Measurements from ENCODE around the gene SUCO. TPM values are rescaled to one million over a fixed set of nuclear protein-coding genes. Genes with fewer than 3 reads are reported as not detected.
"Not testable (repeated sequence)": the region's sequence is repeated elsewhere in the genome, so short reads cannot be mapped to it uniquely, and the experiment has no call there.

The SUCO gene
- total RNA-seq, 3 donors from 2014 or later = 24.6 to 29.0 (median 24.6) TPM

DNA sequence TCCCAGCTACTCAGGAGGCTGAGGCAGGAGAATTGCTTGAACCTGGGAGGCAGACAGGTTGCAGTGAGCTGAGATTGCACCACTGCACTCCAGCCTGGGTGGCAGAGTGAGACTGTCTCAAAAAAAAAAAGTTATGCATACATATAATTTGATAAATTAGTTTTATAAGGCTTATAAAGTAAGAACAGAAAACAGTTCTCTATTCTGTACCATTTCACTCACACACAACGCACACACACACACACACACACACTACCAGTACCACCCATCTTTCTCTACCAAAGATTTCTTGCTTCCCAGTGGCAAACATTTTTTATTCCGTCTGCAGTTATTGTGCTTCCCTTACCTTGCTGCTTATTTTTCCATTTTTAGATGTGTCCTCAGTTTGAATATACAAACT, 79.5 kb downstream of the SUCO start:
- Histone ChIP-seq H3K9me3 (peaks cover 4% of the 10 kb centered on the region), H3K4me3 (no peak overlapping the region), H3K4me1 (ENCODE audit: low read depth) (no peaks in the 10 kb centered on the region), H3K36me3 (ENCODE audit: low read depth) (no peaks in the 10 kb centered on the region)
- intact Hi-C loops (cut with DNase I, micrococcal nuclease) = no loop called here
- TF ChIP-seq, protein P1, sequence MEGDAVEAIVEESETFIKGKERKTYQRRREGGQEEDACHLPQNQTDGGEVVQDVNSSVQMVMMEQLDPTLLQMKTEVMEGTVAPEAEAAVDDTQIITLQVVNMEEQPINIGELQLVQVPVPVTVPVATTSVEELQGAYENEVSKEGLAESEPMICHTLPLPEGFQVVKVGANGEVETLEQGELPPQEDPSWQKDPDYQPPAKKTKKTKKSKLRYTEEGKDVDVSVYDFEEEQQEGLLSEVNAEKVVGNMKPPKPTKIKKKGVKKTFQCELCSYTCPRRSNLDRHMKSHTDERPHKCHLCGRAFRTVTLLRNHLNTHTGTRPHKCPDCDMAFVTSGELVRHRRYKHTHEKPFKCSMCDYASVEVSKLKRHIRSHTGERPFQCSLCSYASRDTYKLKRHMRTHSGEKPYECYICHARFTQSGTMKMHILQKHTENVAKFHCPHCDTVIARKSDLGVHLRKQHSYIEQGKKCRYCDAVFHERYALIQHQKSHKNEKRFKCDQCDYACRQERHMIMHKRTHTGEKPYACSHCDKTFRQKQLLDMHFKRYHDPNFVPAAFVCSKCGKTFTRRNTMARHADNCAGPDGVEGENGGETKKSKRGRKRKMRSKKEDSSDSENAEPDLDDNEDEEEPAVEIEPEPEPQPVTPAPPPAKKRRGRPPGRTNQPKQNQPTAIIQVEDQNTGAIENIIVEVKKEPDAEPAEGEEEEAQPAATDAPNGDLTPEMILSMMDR (IDR thresholded peaks at IDR 0.05) = no peak
- DNase-seq (no peak), ATAC-seq (no peak)

DNA sequence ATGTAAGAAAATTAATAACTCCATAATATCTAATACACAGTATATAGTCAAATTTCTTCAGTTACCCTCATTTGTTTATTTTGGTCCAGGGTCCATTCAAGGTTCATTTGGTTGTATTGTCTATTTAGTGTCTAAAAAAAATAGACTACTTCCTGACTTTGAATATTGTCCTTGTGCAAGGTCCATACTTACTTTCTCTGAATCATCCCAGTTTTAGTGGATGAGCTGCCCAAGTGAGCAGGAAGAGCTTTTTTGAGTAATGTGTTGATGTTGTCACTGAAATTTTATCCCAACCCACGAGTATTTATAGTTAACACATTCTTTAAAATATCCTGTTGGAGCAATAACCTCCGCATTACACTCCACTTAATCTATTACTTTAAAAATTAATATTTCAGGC, 80.3 kb downstream of the SUCO start:
- TF ChIP-seq, protein P1 (IDR thresholded peaks at IDR 0.05) = no peak
- H3K9me3 ChIP-seq = peaks cover 4% of the 10 kb centered on the region
- H3K36me3 ChIP-seq (ENCODE audit: low read depth) = no peaks in the 10 kb centered on the region
- ATAC-seq (no peak), DNase-seq (no peak)
- H3K4me3 ChIP-seq = no peak overlapping the region
- H3K4me1 ChIP-seq (ENCODE audit: low read depth) = no peaks in the 10 kb centered on the region
- intact Hi-C loops (cut with DNase I, micrococcal nuclease) = no loop called here

DNA sequence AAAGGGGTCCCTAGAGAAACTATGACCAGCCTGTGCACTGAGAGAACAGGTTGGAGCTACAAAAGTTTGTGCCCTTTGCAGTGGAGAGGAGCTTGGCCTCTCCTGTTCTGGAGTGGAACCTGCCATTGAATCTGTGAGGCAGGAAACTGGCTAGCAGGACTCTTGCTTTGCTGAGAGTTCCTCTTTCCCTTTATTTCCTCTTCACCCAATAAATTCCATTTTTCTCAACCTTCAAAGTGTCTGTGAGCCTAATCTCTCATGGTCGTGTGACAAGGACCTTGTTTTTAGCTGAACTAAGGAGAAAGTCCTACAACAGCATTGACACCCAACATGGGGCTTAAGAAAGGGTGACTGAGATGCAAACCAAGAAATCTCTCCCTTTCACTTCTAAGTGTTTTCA, 83.2 kb downstream of the SUCO start:
- H3K9me3 ChIP-seq = peaks cover 20% of the 10 kb centered on the region
- TF ChIP-seq, protein P1 (IDR thresholded peaks at IDR 0.05) = no peak
- ATAC-seq (no peak), DNase-seq (no peak)
- H3K4me3 ChIP-seq = no peak overlapping the region
- intact Hi-C loops (cut with DNase I, micrococcal nuclease) = no loop called here
- no peaks in the 10 kb centered on the region for H3K4me1 ChIP-seq (ENCODE audit: low read depth)
- no peaks in the 10 kb centered on the region for H3K36me3 ChIP-seq (ENCODE audit: low read depth)

DNA sequence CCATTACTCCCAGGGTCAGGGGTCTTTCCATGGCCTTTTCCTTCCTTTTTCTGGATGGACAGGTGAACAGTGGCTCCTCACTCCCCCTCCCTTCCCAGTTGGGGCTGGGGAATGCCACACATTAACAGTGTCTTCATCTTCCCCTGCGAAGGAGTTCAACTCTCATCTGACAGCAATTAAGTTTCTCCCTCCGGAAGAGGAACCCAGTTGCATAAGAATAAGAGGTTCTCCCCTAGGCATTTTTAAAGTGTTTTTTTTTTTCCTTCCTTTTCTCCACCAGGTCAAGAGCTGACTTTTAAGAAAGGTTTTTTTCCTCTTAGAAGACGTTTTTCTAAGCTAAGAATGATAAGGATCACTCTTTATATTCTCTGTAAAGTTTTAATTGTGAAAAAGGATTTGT, 83.7 kb downstream of the SUCO start:
- TF ChIP-seq, protein P1 (IDR thresholded peaks at IDR 0.05) = no peak
- intact Hi-C loops (cut with DNase I, micrococcal nuclease) = no loop called here
- DNase-seq (no peak), ATAC-seq (no peak)
- Histone ChIP-seq H3K4me1 (ENCODE audit: low read depth) (no peaks in the 10 kb centered on the region), H3K9me3 (peaks cover 20% of the 10 kb centered on the region), H3K4me3 (no peak overlapping the region), H3K36me3 (ENCODE audit: low read depth) (no peaks in the 10 kb centered on the region)

DNA sequence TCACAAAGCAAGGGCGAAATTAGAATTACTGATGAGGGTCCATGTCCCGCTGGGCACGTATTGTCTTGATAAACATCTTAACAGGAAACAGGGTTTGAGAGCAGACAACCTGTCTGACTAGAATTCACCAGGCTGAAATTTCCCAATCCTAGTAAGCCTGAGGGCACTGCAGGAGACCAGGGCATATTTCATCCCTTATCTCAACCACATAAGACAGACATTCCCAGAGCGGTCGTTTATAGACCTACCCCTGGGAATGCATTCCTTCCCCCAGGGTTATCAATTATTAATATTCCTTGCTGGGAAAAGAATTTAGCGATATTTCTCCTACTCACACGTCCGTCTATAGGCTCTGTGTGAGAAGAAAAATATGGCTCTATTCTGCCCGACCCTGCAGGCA, 87.7 kb downstream of the SUCO start:
- DNase-seq; H3K4me1 ChIP-seq (ENCODE audit: low read depth); intact Hi-C loops (cut with DNase I, micrococcal nuclease); ATAC-seq; H3K36me3 ChIP-seq (ENCODE audit: low read depth); H3K4me3 ChIP-seq: not testable (repeated sequence)
- H3K9me3 ChIP-seq = peaks cover 20% of the 10 kb centered on the region

DNA sequence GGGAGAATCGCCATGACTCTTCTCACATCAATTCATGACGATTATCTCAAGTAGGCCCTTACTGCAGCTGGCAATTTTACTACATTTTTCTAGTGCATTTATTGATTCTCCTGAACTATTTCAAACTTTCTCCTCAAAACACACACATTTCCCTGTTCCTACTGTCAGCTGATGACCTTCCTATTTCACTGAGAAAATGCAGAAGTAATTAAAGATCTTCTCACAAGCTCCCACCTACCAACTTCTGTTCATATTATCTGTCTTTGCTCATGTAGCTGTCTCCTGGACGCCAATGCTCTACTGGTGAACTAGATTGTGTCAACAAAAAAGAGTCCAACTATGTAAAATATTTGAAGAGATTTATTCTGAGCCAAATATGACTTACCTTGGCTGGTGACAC, 89.6 kb downstream of the SUCO start:
- H3K4me1 ChIP-seq (ENCODE audit: low read depth) = no peaks in the 10 kb centered on the region
- DNase-seq = no peak
- intact Hi-C loops (cut with DNase I, micrococcal nuclease) = no loop called here
- H3K9me3 ChIP-seq = peaks cover 16% of the 10 kb centered on the region
- TF ChIP-seq, protein P1 (IDR thresholded peaks at IDR 0.05) = no peak
- H3K4me3 ChIP-seq = no peak overlapping the region
- no peak for ATAC-seq
- no peaks in the 10 kb centered on the region for H3K36me3 ChIP-seq (ENCODE audit: low read depth)

Data from mucosa of descending colon (tissue), 3 donors.